Endodermal cell (in vitro differentiated cells): ENCODE data around the gene MRPL14. TPM values are rescaled to one million over a fixed set of nuclear protein-coding genes. Genes with fewer than 3 reads are reported as not detected.

Experiments used
- DNase-seq: peaks from one replicate; pipeline ENCODE4 v3.0.0-alpha.2; 2017
- H3K27ac ChIP-seq: 2 replicates; pipeline ENCODE4 v1.5.1; 2013; ENCODE audit warnings: mild to moderate bottlenecking, low read depth, low read length, moderate library complexity
- H3K27me3 ChIP-seq: 2 replicates; pipeline ENCODE4 v1.6.1; 2013; ENCODE audit warnings: mild to moderate bottlenecking, low read length, moderate library complexity; ENCODE audit not compliant: insufficient read depth, control insufficient read depth, poor library complexity, severe bottlenecking
- H3K36me3 ChIP-seq: 2 replicates; pipeline ENCODE4 v1.7.0; 2013; ENCODE audit warnings: mild to moderate bottlenecking, low read length, moderate library complexity; ENCODE audit not compliant: control insufficient read depth, insufficient read depth
- H3K4me1 ChIP-seq: one replicate; pipeline ENCODE4 v1.7.0; 2013; ENCODE audit warnings: low read length; ENCODE audit not compliant: control insufficient read depth, insufficient read depth
- H3K4me3 ChIP-seq: 2 replicates; pipeline ENCODE4 v1.5.1; 2013; ENCODE audit warnings: mild to moderate bottlenecking, low read length, moderate library complexity
- H3K9ac ChIP-seq: 2 replicates; pipeline ENCODE4 v1.6.1; 2013; ENCODE audit warnings: mild to moderate bottlenecking, low read length, moderate library complexity; ENCODE audit not compliant: poor library complexity, severe bottlenecking; ENCODE audit errors: extremely low read depth
- H3K9me3 ChIP-seq: 2 replicates; pipeline ENCODE4 v1.6.1; 2013; ENCODE audit warnings: mild to moderate bottlenecking, low read length, moderate library complexity; ENCODE audit not compliant: control insufficient read depth
- H3K27ac Mint-ChIP-seq: 2 replicates; pipeline ENCODE4 v1.8.0; 2020; ENCODE audit warnings: mixed read lengths
- H3K27me3 Mint-ChIP-seq: 2 replicates; pipeline ENCODE4 v1.8.0; 2021; ENCODE audit warnings: mild to moderate bottlenecking, mixed read lengths; ENCODE audit not compliant: insufficient read depth
- H3K36me3 Mint-ChIP-seq: 2 replicates; pipeline ENCODE4 v1.8.0; 2020; ENCODE audit warnings: low read depth, mixed read lengths
- H3K4me1 Mint-ChIP-seq: 2 replicates; pipeline ENCODE4 v1.8.0; 2020; ENCODE audit warnings: mixed read lengths
- H3K4me3 Mint-ChIP-seq: 2 replicates; pipeline ENCODE4 v1.8.0; 2020; ENCODE audit warnings: mild to moderate bottlenecking, moderate library complexity, mixed read lengths
- H3K9me3 Mint-ChIP-seq: 2 replicates; pipeline ENCODE4 v1.8.0; 2020; ENCODE audit warnings: mild to moderate bottlenecking, mixed read lengths
- WGBS, 2 experiments: methylation state at CpG; one replicate each; pipeline versions ENCODE4 v1.1.5 to v1.1.7; 2013; ENCODE audit warnings: missing lambda C conversion rate in 2 of 2, mixed read lengths in 1 of 2; ENCODE audit not compliant: insufficient coverage in 1 of 2, insufficient read length in 1 of 2; 5-methylcytosine and 5-hydroxymethylcytosine counted together
- total RNA-seq, 2 donors: library from RNA; stranded (reverse); fragmentation: NEBNext Ultra II Directional in 1 of 2; extraction: Animal tissue kit (Norgen Biotek cat#: 25700) in 1 of 2; gene quantifications; 2 replicates in 1 of 2; 3 replicates in 1 of 2; pipeline ENCODE4 v1.2.1, GENCODE V29; 2021
- TF ChIP-seq, protein P1 (sequence below): fragments of 200-600 bp; sonication (generic); conservative IDR thresholded peaks from 2 replicates; pipeline ENCODE4 v1.5.0; 2021; ENCODE audit warnings: antibody characterized with exemption, mild to moderate bottlenecking

The MRPL14 gene
- total RNA-seq, 2 donors from 2014 or later: 66.5 to 69.6 TPM

DNA sequence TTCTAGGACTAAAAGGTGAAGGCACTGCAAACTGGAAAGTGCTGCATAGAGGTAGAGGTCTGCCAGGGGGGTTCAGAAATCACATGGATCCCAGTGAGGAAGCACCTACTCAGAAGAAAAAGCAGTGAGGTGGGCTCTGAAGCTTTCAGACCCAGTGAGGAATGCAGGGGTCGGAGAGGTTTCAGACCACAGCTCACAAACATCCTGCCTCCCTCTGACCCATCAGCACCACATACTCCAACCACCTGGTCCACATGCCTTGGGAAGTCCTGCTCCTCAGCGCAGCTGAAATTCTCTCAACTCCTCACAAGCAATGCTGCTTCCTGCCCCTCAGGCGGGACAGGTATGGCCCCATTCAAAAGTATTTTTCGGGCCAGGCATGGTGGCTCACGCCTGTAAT, 20.2 kb downstream of the MRPL14 start:
- Mint-ChIP-seq H3K4me3 (no peak overlapping the region), H3K4me1 (no peaks in the 10 kb centered on the region), H3K9me3 (no peaks in the 10 kb centered on the region), H3K27ac (no peak overlapping the region), H3K27me3 (no peaks in the 10 kb centered on the region), H3K36me3 (peaks cover 78% of the 10 kb centered on the region)
- H3K36me3 ChIP-seq: peaks cover 77% of the 10 kb centered on the region
- H3K27ac ChIP-seq: no peak overlapping the region
- 92 to 100% methylated on average over 3 to 5 of the region's 5 CpGs for WGBS, 2 experiments
- no peak overlapping the region for H3K9ac ChIP-seq
- H3K27me3 ChIP-seq: no peaks in the 10 kb centered on the region
- no peak for DNase-seq
- no peaks in the 10 kb centered on the region for H3K9me3 ChIP-seq
- no peak overlapping the region for H3K4me3 ChIP-seq
- H3K4me1 ChIP-seq: no peaks in the 10 kb centered on the region
- TF ChIP-seq, protein P1, sequence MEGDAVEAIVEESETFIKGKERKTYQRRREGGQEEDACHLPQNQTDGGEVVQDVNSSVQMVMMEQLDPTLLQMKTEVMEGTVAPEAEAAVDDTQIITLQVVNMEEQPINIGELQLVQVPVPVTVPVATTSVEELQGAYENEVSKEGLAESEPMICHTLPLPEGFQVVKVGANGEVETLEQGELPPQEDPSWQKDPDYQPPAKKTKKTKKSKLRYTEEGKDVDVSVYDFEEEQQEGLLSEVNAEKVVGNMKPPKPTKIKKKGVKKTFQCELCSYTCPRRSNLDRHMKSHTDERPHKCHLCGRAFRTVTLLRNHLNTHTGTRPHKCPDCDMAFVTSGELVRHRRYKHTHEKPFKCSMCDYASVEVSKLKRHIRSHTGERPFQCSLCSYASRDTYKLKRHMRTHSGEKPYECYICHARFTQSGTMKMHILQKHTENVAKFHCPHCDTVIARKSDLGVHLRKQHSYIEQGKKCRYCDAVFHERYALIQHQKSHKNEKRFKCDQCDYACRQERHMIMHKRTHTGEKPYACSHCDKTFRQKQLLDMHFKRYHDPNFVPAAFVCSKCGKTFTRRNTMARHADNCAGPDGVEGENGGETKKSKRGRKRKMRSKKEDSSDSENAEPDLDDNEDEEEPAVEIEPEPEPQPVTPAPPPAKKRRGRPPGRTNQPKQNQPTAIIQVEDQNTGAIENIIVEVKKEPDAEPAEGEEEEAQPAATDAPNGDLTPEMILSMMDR: no peak

DNA sequence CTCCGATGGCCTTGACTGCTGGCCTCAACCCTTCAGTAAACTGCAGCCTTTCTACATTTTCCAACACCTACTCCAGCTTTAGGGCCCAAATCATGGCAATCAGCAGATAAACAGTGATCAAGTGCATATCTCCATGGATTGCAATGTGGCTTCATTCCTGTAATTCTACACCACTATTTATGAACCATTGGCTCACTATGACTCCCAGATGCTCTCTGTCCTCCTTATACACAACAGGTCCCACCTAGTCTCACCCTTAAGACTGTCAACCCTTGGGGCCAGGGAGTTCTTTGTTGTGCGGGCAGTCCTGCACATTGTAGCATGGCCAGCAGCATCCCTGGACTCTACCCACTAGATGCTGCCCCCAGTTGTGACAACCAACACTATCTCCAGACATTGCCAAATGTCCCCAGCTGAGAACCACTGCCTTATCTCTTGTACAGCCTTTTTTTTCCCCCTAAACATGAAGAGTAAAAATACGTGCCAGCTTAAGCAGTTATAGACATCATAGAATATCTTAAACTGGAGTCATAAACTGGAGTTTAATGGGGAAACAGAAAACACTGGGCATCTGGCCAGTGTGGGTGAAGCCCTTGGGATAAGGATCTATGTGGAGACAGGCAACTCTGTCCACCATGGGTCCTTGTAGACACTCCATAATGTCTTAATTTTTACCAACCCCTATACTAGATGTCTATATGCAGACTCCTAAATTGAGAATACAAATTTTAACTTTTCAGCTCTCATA, 21.1 kb downstream of the MRPL14 start:
- peaks cover 68% of the 10 kb centered on the region for H3K36me3 ChIP-seq
- no peaks in the 10 kb centered on the region for H3K4me1 ChIP-seq
- peak overlapping the region; percentile 74 for H3K27ac Mint-ChIP-seq
- H3K27me3 ChIP-seq: no peaks in the 10 kb centered on the region
- H3K27ac ChIP-seq: no peak overlapping the region
- H3K4me3 ChIP-seq: no peak overlapping the region
- H3K36me3 Mint-ChIP-seq: peaks cover 69% of the 10 kb centered on the region
- H3K4me1 Mint-ChIP-seq: no peaks in the 10 kb centered on the region
- no peak overlapping the region for H3K9ac ChIP-seq
- H3K9me3 ChIP-seq: no peaks in the 10 kb centered on the region
- TF ChIP-seq, protein P1: no peak
- 95 to 100% methylated on average over 2 to 3 of the region's 3 CpGs for WGBS, 2 experiments
- no peak overlapping the region for H3K4me3 Mint-ChIP-seq
- no peaks in the 10 kb centered on the region for H3K27me3 Mint-ChIP-seq
- no peak for DNase-seq
- H3K9me3 Mint-ChIP-seq: no peaks in the 10 kb centered on the region

DNA sequence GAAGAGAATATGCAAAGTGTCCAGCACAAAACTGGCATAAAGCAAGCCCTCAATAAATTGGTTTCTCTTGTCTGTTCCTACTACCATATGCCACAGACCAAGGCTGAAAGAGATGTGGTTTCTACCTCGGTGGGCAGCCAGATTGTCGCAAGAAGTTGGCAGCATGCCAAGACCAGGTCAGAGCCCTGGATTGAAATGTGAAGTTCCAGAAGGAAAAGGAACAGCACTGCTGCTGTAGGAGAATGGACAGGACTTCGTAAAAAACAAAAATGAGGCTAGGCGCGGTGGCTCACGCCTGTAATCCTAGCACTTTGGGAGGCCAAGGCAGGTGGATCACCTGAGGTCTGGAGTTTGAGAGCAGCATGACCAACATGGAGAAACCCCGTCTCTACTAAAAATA, 22.1 kb downstream of the MRPL14 start:
- no peaks in the 10 kb centered on the region for H3K27me3 ChIP-seq
- H3K36me3 ChIP-seq: peaks cover 58% of the 10 kb centered on the region
- Mint-ChIP-seq H3K9me3 (no peaks in the 10 kb centered on the region), H3K4me3 (no peak overlapping the region), H3K27ac (peak overlapping the region; percentile 4), H3K27me3 (no peaks in the 10 kb centered on the region), H3K36me3 (peaks cover 63% of the 10 kb centered on the region), H3K4me1 (no peaks in the 10 kb centered on the region)
- 94 to 96% methylated on average over 6 to 7 of the region's 7 CpGs for WGBS, 2 experiments
- H3K27ac ChIP-seq: no peak overlapping the region
- H3K4me3 ChIP-seq: no peak overlapping the region
- H3K9me3 ChIP-seq: no peaks in the 10 kb centered on the region
- H3K9ac ChIP-seq: no peak overlapping the region
- H3K4me1 ChIP-seq: no peaks in the 10 kb centered on the region
- TF ChIP-seq, protein P1: no peak
- no peak for DNase-seq
